ENCODE results near the gene MOCOS. TPM values are rescaled to one million over a fixed set of nuclear protein-coding genes. Genes with fewer than 3 reads are reported as not detected.

The MOCOS gene
- polyA plus RNA-seq, 1 donor (not counting 4 experiments of a cell fraction or from before 2014, with no cell fraction given), result 2.8 TPM

GRCh38 chr18:36305375-36305774 is 118.1 kb downstream of the MOCOS start:
- dilution Hi-C loops (cut with MboI; ENCODE audit: extremely low pct_ligation_motif_present, low sequenced_read_pairs), result no loop called here
- Histone ChIP-seq H3K79me2 (ENCODE audit: control insufficient read depth, insufficient read depth, low read length) (peaks cover 1% of the 10 kb centered on the region), H3K27me3 (ENCODE audit: control insufficient read depth, extremely low read depth, insufficient read depth, low read length) (no peaks in the 10 kb centered on the region), H3K4me2 (ENCODE audit: control insufficient read depth, extremely low read depth, insufficient read depth, low read depth, low read length) (no peak overlapping the region), H2AFZ (ENCODE audit: control insufficient read depth, low read length) (no peak overlapping the region), H3K4me1 (ENCODE audit: control insufficient read depth, extremely low read depth, insufficient read depth, low read length) (peaks cover 30% of the 10 kb centered on the region), H3K4me3 (ENCODE audit: control insufficient read depth in 2 of 3, extremely low read depth in 1 of 3, insufficient read depth in 2 of 3, low read depth in 1 of 3, low read length in 3 of 3) (no peak overlapping the region), H3K9me3 (ENCODE audit: control insufficient read depth, low read depth, low read length) (no peaks in the 10 kb centered on the region), H3K36me3 (ENCODE audit: control insufficient read depth in 2 of 2, extremely low read depth in 1 of 2, insufficient read depth in 2 of 2, low read length in 2 of 2) (no peaks in the 10 kb centered on the region), H3K9me1 (ENCODE audit: control insufficient read depth, extremely low read depth, insufficient read depth, low read length) (no peaks in the 10 kb centered on the region), H3K9ac (ENCODE audit: control insufficient read depth, extremely low read depth, insufficient read depth, low read length) (no peak overlapping the region), H3K27ac (ENCODE audit: control insufficient read depth, insufficient read depth, low read length) (no peak overlapping the region), H4K20me1 (ENCODE audit: control insufficient read depth, extremely low read depth, insufficient read depth, low read length) (no peaks in the 10 kb centered on the region)
- TF ChIP-seq CTCF (optimal IDR thresholded peaks at IDR 0.05 in 1 of 3, IDR thresholded peaks at IDR 0.05 in 1 of 3, conservative IDR thresholded peaks at IDR 0.05 in 1 of 3; ENCODE audit: extremely low read depth in 1 of 3, insufficient read depth in 2 of 3, low read length in 3 of 3) (no peak), EZH2 (IDR thresholded peaks at IDR 0.05; ENCODE audit: low read length) (no peak)
- FAIRE-seq (no peak), DNase-seq (ENCODE audit: low read depth, low spot score) (no peak)

DNA sequence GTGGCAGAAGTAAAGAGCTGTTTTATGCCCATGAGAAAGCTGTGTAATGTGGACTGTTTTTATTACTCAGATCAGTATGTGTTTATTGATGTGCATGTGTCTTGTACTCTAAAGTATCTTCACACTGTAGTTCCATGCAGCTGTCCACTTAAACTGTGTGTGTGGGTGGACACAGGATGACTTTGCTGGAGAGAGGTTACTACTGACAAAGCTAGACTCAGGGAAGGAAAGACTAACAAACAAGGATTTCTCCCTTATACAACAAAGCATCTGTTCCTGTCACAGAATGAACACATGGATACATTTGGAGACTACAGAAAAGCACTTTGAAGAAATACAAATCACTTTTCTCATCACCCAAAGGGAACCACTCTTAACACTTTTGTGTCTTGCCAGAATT is 120.2 kb downstream of the MOCOS start:
- DNase-seq (ENCODE audit: low read depth, low spot score), result no peak
- no peak overlapping the region for H3K4me2 ChIP-seq (ENCODE audit: control insufficient read depth, extremely low read depth, insufficient read depth, low read depth, low read length)
- no peaks in the 10 kb centered on the region for H4K20me1 ChIP-seq (ENCODE audit: control insufficient read depth, extremely low read depth, insufficient read depth, low read length)
- no peak for FAIRE-seq
- peaks cover 42% of the 10 kb centered on the region for H3K4me1 ChIP-seq (ENCODE audit: control insufficient read depth, extremely low read depth, insufficient read depth, low read length)
- no peak overlapping the region for H3K9ac ChIP-seq (ENCODE audit: control insufficient read depth, extremely low read depth, insufficient read depth, low read length)
- H3K27me3 ChIP-seq (ENCODE audit: control insufficient read depth, extremely low read depth, insufficient read depth, low read length), result no peaks in the 10 kb centered on the region
- no peak overlapping the region for H3K27ac ChIP-seq (ENCODE audit: control insufficient read depth, insufficient read depth, low read length)
- no peak overlapping the region for H3K4me3 ChIP-seq (ENCODE audit: control insufficient read depth in 2 of 3, extremely low read depth in 1 of 3, insufficient read depth in 2 of 3, low read depth in 1 of 3, low read length in 3 of 3)
- no peak overlapping the region for H2AFZ ChIP-seq (ENCODE audit: control insufficient read depth, low read length)
- TF ChIP-seq EZH2 (IDR thresholded peaks at IDR 0.05; ENCODE audit: low read length) (no peak), CTCF (optimal IDR thresholded peaks at IDR 0.05 in 1 of 3, IDR thresholded peaks at IDR 0.05 in 1 of 3, conservative IDR thresholded peaks at IDR 0.05 in 1 of 3; ENCODE audit: extremely low read depth in 1 of 3, insufficient read depth in 2 of 3, low read length in 3 of 3) (no peak)
- no peaks in the 10 kb centered on the region for H3K9me3 ChIP-seq (ENCODE audit: control insufficient read depth, low read depth, low read length)
- no peaks in the 10 kb centered on the region for H3K36me3 ChIP-seq (ENCODE audit: control insufficient read depth in 2 of 2, extremely low read depth in 1 of 2, insufficient read depth in 2 of 2, low read length in 2 of 2)
- peaks cover 3% of the 10 kb centered on the region for H3K79me2 ChIP-seq (ENCODE audit: control insufficient read depth, insufficient read depth, low read length)
- no peaks in the 10 kb centered on the region for H3K9me1 ChIP-seq (ENCODE audit: control insufficient read depth, extremely low read depth, insufficient read depth, low read length)
- dilution Hi-C loops (cut with MboI; ENCODE audit: extremely low pct_ligation_motif_present, low sequenced_read_pairs), result no loop called here

All from keratinocyte (primary cell).